ENCODE results near the gene ATXN10. TPM values are rescaled to one million over a fixed set of nuclear protein-coding genes. Genes with fewer than 3 reads are reported as not detected.

Gene ATXN10
- total RNA-seq, 1 donor from 2014 or later, result 99.7 TPM

DNA sequence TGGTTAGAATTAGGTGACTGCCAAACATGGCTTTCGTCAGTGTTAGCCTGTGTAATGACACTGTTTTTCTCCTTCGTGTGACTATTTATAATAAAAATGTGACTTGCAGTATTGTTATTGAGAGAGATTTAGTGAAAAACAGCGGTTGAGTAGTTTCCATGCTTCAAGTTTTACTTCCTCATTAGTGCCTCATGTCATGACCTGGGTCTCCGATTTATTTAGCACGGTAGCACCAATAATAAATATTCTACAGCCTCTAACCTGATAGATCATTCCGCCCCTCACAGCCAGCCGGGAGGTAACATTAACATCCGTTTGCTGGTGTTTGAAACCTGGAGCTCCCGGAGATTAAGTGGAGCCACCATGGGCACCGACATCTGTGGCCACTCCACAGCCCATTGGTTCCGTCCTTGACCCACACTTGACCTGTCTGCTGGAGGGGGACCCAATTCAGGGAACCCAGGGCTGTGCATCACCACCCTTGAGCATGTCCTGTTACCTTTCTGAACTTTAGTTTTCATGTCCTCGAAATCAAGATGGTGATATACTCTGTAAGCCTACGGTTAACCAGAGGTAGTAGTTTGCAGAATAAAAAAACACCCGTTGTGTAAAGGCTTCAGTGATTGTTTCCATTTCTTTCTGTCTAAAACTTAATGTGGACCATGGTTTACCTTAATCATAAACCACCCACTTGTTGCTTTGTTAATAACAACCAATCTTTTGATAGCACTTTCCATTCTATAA, 104.1 kb downstream of the ATXN10 start:
- H3K4me3 Mint-ChIP-seq, result peak overlapping the region; percentile 68
- H3K27me3 Mint-ChIP-seq, result no peaks in the 10 kb centered on the region
- peaks cover 65% of the 10 kb centered on the region for H3K4me1 Mint-ChIP-seq
- peaks cover 16% of the 10 kb centered on the region for H3K36me3 Mint-ChIP-seq (ENCODE audit: low read depth)
- TF ChIP-seq, protein P1, sequence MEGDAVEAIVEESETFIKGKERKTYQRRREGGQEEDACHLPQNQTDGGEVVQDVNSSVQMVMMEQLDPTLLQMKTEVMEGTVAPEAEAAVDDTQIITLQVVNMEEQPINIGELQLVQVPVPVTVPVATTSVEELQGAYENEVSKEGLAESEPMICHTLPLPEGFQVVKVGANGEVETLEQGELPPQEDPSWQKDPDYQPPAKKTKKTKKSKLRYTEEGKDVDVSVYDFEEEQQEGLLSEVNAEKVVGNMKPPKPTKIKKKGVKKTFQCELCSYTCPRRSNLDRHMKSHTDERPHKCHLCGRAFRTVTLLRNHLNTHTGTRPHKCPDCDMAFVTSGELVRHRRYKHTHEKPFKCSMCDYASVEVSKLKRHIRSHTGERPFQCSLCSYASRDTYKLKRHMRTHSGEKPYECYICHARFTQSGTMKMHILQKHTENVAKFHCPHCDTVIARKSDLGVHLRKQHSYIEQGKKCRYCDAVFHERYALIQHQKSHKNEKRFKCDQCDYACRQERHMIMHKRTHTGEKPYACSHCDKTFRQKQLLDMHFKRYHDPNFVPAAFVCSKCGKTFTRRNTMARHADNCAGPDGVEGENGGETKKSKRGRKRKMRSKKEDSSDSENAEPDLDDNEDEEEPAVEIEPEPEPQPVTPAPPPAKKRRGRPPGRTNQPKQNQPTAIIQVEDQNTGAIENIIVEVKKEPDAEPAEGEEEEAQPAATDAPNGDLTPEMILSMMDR (IDR thresholded peaks at IDR 0.05), result no peak
- intact Hi-C loops (cut with micrococcal nuclease), result loop anchor here (2.0 kb wide), 1 partner anchor 15 kb away; no protein-coding TSS in a partner anchor
- H3K9me3 Mint-ChIP-seq, result no peaks in the 10 kb centered on the region
- POLR2A ChIA-PET, result no interaction called here
- DNase-seq (peak; percentile 23), ATAC-seq (ENCODE audit: low read depth) (peak; percentile 87)
- peak overlapping the region; percentile 82 for H3K27ac Mint-ChIP-seq
- CTCF ChIA-PET, result no interaction called here

DNA sequence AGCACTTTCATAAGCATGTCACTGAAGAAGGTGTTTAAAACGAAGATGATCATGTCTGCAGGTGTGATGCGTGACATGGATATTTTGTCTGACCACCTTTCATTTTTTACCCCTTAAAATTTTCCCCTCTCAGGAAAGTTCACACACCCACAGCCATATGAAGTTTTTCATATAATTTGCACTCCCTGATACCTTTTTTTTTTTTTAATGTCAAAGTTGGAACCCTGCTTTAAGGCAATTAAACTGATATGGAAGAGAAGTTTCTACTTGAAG, 104.6 kb downstream of the ATXN10 start:
- peak overlapping the region; percentile 82 for H3K27ac Mint-ChIP-seq
- no peak overlapping the region for H3K4me3 Mint-ChIP-seq
- CTCF ChIA-PET, result no interaction called here
- TF ChIP-seq, protein P1 (IDR thresholded peaks at IDR 0.05), result no peak
- H3K36me3 Mint-ChIP-seq (ENCODE audit: low read depth), result peaks cover 15% of the 10 kb centered on the region
- POLR2A ChIA-PET, result no interaction called here
- ATAC-seq (ENCODE audit: low read depth) (no peak), DNase-seq (no peak)
- intact Hi-C loops (cut with micrococcal nuclease), result no loop called here
- H3K9me3 Mint-ChIP-seq, result no peaks in the 10 kb centered on the region
- H3K4me1 Mint-ChIP-seq, result peaks cover 65% of the 10 kb centered on the region
- no peaks in the 10 kb centered on the region for H3K27me3 Mint-ChIP-seq

DNA sequence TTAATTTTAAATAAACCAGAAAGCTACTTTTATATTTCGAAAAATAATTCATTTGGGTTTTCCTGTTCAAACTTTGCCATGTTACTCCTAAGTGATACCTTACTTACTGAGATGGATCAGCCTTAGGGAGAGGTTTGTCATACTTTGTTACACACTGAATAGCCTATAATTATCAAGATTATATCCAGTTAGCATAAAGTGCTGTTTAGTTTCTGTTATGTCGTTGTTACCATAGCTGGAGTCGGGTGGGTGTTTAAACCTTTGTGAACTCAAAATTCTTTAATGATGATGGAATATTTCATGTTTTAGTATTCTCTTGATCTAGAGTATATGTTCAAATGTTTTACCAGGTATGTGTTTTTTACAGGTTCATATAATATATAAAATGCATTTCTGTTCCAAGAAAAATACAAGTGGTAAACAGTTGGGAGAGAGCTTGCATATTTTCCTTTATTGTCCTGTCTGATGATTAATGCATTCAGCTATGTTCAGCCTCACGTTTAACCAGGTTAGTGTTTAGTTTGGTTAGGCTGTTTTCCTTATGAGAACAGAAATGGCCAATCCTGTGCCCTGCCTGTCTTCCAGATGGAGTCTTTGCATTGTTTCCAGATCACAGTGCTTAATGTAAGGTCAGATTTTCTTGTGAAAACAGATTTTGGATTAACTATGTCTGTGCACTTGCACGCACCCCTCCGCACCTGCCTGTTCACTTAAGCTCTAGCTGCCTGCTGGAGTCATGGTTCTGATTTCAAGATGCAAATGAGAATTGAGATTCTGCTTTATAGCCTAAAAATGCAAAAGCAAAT, 105.6 kb downstream of the ATXN10 start:
- ATAC-seq (ENCODE audit: low read depth) (no peak), DNase-seq (no peak)
- peak overlapping the region; percentile 3 for H3K27ac Mint-ChIP-seq
- ChIA-PET CTCF (no interaction called here), POLR2A (no interaction called here)
- H3K4me1 Mint-ChIP-seq, result peaks cover 57% of the 10 kb centered on the region
- H3K4me3 Mint-ChIP-seq, result peak overlapping the region; percentile 0
- H3K36me3 Mint-ChIP-seq (ENCODE audit: low read depth), result peaks cover 17% of the 10 kb centered on the region
- no peaks in the 10 kb centered on the region for H3K9me3 Mint-ChIP-seq
- H3K27me3 Mint-ChIP-seq, result no peaks in the 10 kb centered on the region
- intact Hi-C loops (cut with micrococcal nuclease), result no loop called here
- TF ChIP-seq, protein P1 (IDR thresholded peaks at IDR 0.05), result no peak

DNA sequence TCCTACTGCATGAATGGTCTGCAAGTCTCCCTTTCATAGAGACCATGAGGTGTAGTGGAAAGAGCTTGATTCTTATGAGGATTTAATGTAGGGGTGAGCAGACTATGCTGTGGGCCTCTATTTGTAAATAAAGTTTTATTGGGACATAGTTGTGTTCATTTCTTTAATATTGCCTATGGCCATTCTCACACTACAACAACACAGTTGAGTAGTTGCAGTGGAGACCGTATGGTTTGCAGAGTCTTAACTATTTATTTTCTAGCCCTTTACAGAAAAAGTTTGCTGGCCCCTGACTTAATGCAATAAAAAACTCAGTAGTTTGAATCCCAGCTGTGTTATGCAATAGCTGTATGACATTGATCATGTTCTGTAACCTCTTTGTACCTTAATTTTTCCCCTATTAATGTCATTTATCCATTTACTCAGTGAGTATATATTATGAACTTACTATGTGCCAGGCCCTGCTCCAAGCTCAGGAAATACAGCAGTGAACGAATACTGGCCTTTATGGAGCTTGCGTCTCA, 106.3 kb downstream of the ATXN10 start:
- peaks cover 21% of the 10 kb centered on the region for H3K36me3 Mint-ChIP-seq (ENCODE audit: low read depth)
- intact Hi-C loops (cut with micrococcal nuclease), result no loop called here
- CTCF ChIA-PET, result no interaction called here

DNA sequence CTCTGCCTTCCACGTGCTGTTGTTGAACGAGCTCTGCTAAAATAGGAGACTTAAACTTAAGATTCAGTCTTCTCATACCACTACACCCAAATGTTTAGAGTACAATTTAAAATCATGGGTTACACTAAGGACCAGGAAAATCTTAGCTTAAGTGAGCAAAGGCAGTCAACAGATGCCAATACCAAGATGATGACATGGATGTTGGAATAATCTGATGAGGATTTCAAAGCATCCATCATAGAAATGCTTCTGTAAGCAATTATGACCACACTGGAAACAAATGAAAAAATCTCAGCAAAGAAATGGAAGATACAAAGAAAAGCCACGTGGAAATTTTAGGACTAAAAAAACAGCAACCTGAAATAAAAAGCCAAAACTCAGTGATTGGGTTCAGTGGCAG, 109.8 kb downstream of the ATXN10 start:
- POLR2A ChIA-PET, result no interaction called here
- no peaks in the 10 kb centered on the region for H3K27me3 Mint-ChIP-seq
- intact Hi-C loops (cut with micrococcal nuclease), result no loop called here
- H3K4me3 Mint-ChIP-seq, result no peak overlapping the region
- CTCF ChIA-PET, result no interaction called here
- peaks cover 28% of the 10 kb centered on the region for H3K36me3 Mint-ChIP-seq (ENCODE audit: low read depth)
- H3K9me3 Mint-ChIP-seq, result no peaks in the 10 kb centered on the region
- DNase-seq, result no peak
- TF ChIP-seq, protein P1 (IDR thresholded peaks at IDR 0.05), result no peak
- no peak for ATAC-seq (ENCODE audit: low read depth)
- H3K4me1 Mint-ChIP-seq, result peaks cover 38% of the 10 kb centered on the region
- no peak overlapping the region for H3K27ac Mint-ChIP-seq

More for the DNA sequence above, 106.3 kb downstream of the ATXN10 start:
- Mint-ChIP-seq H3K27me3 (no peaks in the 10 kb centered on the region), H3K27ac (no peak overlapping the region), H3K9me3 (no peaks in the 10 kb centered on the region), H3K4me3 (peak overlapping the region; percentile 0), H3K4me1 (peaks cover 53% of the 10 kb centered on the region)
- TF ChIP-seq, protein P1 (IDR thresholded peaks at IDR 0.05), result no peak
- ATAC-seq (ENCODE audit: low read depth), result no peak
- POLR2A ChIA-PET, result no interaction called here
- no peak for DNase-seq

Data from activated B cell treated with CpG ODN at 0.5 μM for 24 hours (primary cell).